Testis (tissue), 3 donors: Measurements from ENCODE around the gene MEGF6. TPM values are rescaled to one million over a fixed set of nuclear protein-coding genes. Genes with fewer than 3 reads are reported as not detected.

ENCODE experiments used
- DNase-seq: peaks from one replicate; pipeline ENCODE4 v3.0.0-alpha.2; 2019
- H3K27ac ChIP-seq, 2 donors: fragments of 200-600 bp; sonication (generic); one replicate each; pipeline ENCODE4 v1.5.1; 2019
- H3K27me3 ChIP-seq: fragments of 200-600 bp; sonication (generic); one replicate; pipeline ENCODE4 v1.5.1; 2019
- H3K36me3 ChIP-seq: fragments of 200-600 bp; sonication (generic); one replicate; pipeline ENCODE4 v1.5.1; 2017; ENCODE audit warnings: low read depth; ENCODE audit errors: missing control alignments
- H3K4me1 ChIP-seq: fragments of 200-600 bp; sonication (generic); one replicate; pipeline ENCODE4 v1.5.1; 2019
- H3K4me3 ChIP-seq, 2 donors: fragments of 200-600 bp; sonication (generic); one replicate each; pipeline ENCODE4 v1.5.1; 2017 to 2019
- H3K9me3 ChIP-seq: fragments of 200-600 bp; sonication (generic); one replicate; pipeline ENCODE4 v1.5.1; 2017
- POLR2A ChIP-seq: fragments of 450-650 bp; IDR thresholded peaks from one replicate; pipeline ENCODE4 v1.6.1; 2017; ENCODE audit warnings: antibody characterized with exemption, mild to moderate bottlenecking, moderate library complexity
- WGBS, 2 donors: methylation state at CpG; one replicate each; pipeline ENCODE4 v1.1.5; 2018; 5-methylcytosine and 5-hydroxymethylcytosine counted together
- intact Hi-C: fragments of 100-400 bp; cut with DNase I; formaldehyde crosslinking; loops from one replicate; pipeline ENCODE4 v1.15.1; 2023; ENCODE audit warnings: low total_unique reads
- polyA plus RNA-seq: library from polyadenylated mRNA; stranded (reverse); fragments of 350-450 nt; fragmentation: Illumina TruSeq; extraction: RNeasy Lipid Tissue Mini Kit (QIAGEN cat#74804); gene quantifications from one replicate; pipeline ENCODE4 v1.2.3, GENCODE V29; 2014; ENCODE audit warnings: low read depth, low replicate concordance; ENCODE audit not compliant: insufficient read depth
- total RNA-seq, 2 donors: library from RNA; depleted of rRNA; stranded (reverse); fragments of >200 nt; gene quantifications; one replicate each; pipeline ENCODE4 v1.2.3, GENCODE V29; 2016
- TF ChIP-seq, protein P1 (sequence below), 3 experiments: fragments of 450-650 bp in 2 of 3; fragments of 200-600 bp in 1 of 3; sonication (generic) in 1 of 3; IDR thresholded peaks; one replicate each; pipeline ENCODE4 v1.5.1; 2016 to 2019; ENCODE audit warnings: antibody characterized with exemption in 3 of 3, mild to moderate bottlenecking in 2 of 3, moderate library complexity in 1 of 3

MEGF6 gene
- total and polyA plus RNA-seq, 3 donors from 2014 or later, result 9.0 to 26.4 (median 16.1) TPM

DNA sequence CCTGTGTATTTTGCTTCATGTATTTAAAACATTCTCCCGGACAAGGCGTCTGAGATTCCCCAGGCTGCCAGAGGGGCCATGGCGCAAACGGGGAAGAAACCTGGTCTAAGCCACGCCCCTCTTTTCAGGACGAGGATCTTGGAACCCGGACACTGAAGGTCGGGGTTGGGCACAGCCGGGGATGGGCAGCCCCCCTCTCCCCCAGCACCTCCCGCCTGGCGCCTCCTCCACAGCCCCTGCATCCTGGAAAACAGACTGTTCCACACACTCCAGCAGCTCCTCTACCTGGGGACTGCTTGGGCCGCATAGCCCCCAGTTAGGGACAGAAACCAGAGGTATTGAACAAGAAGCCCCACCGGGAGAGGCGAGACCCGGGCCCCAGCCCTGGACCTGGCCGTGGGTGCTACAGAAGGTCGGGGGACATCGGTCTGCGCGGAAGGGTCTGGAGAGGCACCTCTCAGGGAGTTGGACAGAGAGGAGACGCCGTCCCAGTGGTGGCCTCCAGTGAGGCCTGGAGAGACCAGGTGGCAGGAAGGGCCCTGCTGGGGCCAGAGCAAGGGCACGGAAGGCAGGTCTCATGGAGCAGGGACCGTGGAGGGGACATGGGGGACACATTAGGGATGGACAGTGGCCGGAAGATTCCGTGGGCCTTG lies 46.4 kb upstream of the MEGF6 start:
- intact Hi-C loops, result no loop called here
- Histone ChIP-seq H3K9me3 (no peaks in the 10 kb centered on the region), H3K4me3 (no peak overlapping the region)

DNA sequence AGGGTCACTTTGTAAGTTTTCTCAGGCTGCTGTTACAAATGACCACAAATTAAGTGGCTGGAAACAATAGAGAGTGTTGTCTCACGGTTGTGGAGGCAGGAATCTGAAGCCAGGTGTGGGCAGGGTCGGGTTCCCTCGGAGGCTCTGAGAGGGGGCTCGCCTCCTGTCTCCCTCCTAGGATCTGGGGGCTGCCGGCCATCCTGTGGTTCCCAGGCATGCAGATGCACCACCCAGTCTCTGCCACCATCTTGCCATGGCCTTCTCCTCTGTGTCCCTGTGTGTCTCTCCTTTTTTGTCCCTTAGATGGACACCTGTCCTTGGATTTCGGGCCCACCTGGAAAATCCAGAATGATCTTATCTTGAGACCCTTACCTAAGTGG lies 45.8 kb upstream of the MEGF6 start:
- intact Hi-C loops, result no loop called here
- 70 to 76% methylated on average over 6 of the region's 6 CpGs for WGBS, 2 donors
- Histone ChIP-seq H3K36me3 (no peaks in the 10 kb centered on the region), H3K9me3 (no peaks in the 10 kb centered on the region), H3K4me1 (no peaks in the 10 kb centered on the region), H3K27me3 (no peaks in the 10 kb centered on the region), H3K27ac (no peak overlapping the region), H3K4me3 (no peak overlapping the region)
- DNase-seq, result no peak
- no peak for TF ChIP-seq POLR2A
- TF ChIP-seq, protein P1, sequence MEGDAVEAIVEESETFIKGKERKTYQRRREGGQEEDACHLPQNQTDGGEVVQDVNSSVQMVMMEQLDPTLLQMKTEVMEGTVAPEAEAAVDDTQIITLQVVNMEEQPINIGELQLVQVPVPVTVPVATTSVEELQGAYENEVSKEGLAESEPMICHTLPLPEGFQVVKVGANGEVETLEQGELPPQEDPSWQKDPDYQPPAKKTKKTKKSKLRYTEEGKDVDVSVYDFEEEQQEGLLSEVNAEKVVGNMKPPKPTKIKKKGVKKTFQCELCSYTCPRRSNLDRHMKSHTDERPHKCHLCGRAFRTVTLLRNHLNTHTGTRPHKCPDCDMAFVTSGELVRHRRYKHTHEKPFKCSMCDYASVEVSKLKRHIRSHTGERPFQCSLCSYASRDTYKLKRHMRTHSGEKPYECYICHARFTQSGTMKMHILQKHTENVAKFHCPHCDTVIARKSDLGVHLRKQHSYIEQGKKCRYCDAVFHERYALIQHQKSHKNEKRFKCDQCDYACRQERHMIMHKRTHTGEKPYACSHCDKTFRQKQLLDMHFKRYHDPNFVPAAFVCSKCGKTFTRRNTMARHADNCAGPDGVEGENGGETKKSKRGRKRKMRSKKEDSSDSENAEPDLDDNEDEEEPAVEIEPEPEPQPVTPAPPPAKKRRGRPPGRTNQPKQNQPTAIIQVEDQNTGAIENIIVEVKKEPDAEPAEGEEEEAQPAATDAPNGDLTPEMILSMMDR (IDR thresholded peaks at IDR 0.05), result no peak

More for the DNA sequence above, 46.4 kb upstream of the MEGF6 start:
- Histone ChIP-seq H3K36me3 (no peaks in the 10 kb centered on the region), H3K4me1 (no peaks in the 10 kb centered on the region), H3K27me3 (no peaks in the 10 kb centered on the region), H3K27ac (no peak overlapping the region)
- no peak for DNase-seq
- 83 to 84% methylated on average over 19 to 26 of the region's 26 CpGs for WGBS, 2 donors
- TF ChIP-seq, protein P1 (IDR thresholded peaks at IDR 0.05), result no peak
- TF ChIP-seq POLR2A, result no peak

DNA sequence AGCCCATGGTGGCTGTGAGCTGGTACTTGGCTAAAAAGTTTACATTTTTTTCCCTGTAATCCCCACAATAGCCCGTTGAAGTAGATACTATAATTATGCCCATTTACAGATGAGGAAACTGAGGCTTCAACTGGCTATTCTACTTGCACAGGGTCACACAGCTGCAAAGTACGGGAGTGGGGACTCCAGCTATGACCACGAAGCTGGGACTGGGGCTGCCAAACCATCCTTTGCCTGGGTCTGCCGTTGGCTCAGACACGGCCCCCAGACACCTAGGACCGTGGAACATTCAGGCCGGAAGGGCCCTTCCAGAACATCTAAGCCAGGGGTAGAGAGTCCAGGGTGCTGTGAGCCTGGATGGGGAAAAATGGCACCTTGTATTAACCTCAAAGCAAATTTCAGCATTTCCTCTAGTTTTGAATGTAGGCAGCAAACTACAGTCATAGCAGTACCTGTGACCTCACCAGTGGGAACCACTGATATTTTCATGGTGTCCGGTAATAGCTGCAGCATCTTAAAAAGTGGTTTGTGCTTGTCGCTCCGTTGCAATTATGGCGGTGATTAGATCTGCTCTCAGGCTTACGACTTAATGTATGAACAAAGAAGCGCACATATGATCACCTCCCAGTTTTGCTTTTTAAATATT lies 45.3 kb upstream of the MEGF6 start:
- 92% methylated on average over 13 of the region's 13 CpGs for WGBS, 2 donors
- Histone ChIP-seq H3K9me3 (no peaks in the 10 kb centered on the region), H3K4me1 (no peaks in the 10 kb centered on the region), H3K36me3 (no peaks in the 10 kb centered on the region), H3K4me3 (no peak overlapping the region), H3K27me3 (no peaks in the 10 kb centered on the region), H3K27ac (no peak overlapping the region)
- intact Hi-C loops, result no loop called here
- TF ChIP-seq, protein P1 (IDR thresholded peaks at IDR 0.05), result no peak
- no peak for TF ChIP-seq POLR2A
- DNase-seq, result no peak

DNA sequence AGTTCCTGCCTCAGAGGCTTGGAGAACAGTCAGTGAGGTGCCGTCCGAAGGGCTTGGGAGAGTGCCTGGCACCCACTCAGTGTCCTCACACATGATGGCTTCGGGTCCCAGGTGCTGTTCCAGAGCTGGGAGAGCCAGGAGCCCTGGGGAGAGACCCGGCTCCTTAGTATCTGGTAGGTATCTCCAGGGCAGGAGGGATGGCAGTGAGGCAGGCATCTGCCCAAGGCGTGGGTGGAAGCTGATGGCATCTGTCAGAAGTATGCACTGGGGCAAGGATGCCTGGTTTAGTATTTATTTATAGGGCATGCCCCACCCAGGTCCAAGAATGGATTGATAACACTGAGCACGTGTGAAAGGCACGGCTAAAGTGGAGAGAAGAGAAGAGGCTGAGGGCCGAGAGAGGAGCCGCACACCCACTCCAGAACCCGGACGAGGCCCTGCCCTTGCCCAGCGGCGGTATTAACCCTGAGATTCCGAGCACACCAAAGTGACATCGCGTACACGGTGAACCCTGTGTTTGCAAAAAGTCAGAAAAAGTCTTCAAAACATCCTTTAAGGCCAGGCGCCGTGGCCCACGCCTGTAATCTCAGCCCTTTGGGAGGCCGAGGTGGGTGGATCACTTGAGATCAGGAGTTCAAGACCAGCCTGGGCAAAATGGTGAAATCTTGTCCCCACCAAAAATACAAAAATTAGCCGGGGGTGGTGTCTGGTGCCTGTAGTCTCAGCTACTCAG lies 43.4 kb upstream of the MEGF6 start:
- H3K4me3 ChIP-seq, result no peak overlapping the region
- H3K4me1 ChIP-seq, result no peaks in the 10 kb centered on the region
- no peak for DNase-seq
- 89 to 90% methylated on average over 21 to 22 of the region's 22 CpGs for WGBS, 2 donors
- intact Hi-C loops, result no loop called here
- TF ChIP-seq, protein P1 (IDR thresholded peaks at IDR 0.05), result no peak
- TF ChIP-seq POLR2A, result no peak
- no peaks in the 10 kb centered on the region for H3K9me3 ChIP-seq
- H3K27ac ChIP-seq, result no peak overlapping the region
- H3K27me3 ChIP-seq, result no peaks in the 10 kb centered on the region
- H3K36me3 ChIP-seq, result no peaks in the 10 kb centered on the region
